NCI-H128 (cell line): ENCODE results near the gene PDE4B.

Experiments used
- DNase-seq: peaks from one replicate; lab custom pipeline; 2025; ENCODE audit not compliant: unreplicated experiment; lab: John Stamatoyannopoulos, UW

The PDE4B gene

GRCh38 chr1:66175098-66175497 lies 382.4 kb downstream of the PDE4B start:
- DNase-seq = no peak

- DNase-seq = no peak
Measured at GRCh38 chr1:66175581-66175980, 382.9 kb downstream of the PDE4B start.

GRCh38 chr1:66176012-66176715 lies 383.5 kb downstream of the PDE4B start:
- no peak for DNase-seq

GRCh38 chr1:66176832-66177231 lies 384.1 kb downstream of the PDE4B start:
- no peak for DNase-seq

- no peak for DNase-seq
Measured at GRCh38 chr1:66177510-66177909, 384.8 kb downstream of the PDE4B start.

- DNase-seq = no peak
Measured at GRCh38 chr1:66182026-66182425, 389.3 kb downstream of the PDE4B start.

GRCh38 chr1:66182551-66183178 lies 390.0 kb downstream of the PDE4B start:
- DNase-seq = no peak

- DNase-seq = no peak
Measured at GRCh38 chr1:66183400-66183799, 390.7 kb downstream of the PDE4B start.

- no peak for DNase-seq
Measured at GRCh38 chr1:66197120-66197519, 404.4 kb downstream of the PDE4B start.

GRCh38 chr1:66197785-66198184 lies 405.1 kb downstream of the PDE4B start:
- no peak for DNase-seq

GRCh38 chr1:66206563-66207144 lies 414.0 kb downstream of the PDE4B start:
- DNase-seq = no peak

- DNase-seq = no peak
Measured at GRCh38 chr1:66207484-66207883, 414.8 kb downstream of the PDE4B start.

GRCh38 chr1:66208632-66209031 lies 415.9 kb downstream of the PDE4B start:
- no peak for DNase-seq

GRCh38 chr1:66210635-66211244 lies 418.0 kb downstream of the PDE4B start:
- no peak for DNase-seq

- no peak for DNase-seq
Measured at GRCh38 chr1:66211521-66211920, 418.8 kb downstream of the PDE4B start.

GRCh38 chr1:66213491-66213890 lies 420.8 kb downstream of the PDE4B start:
- no peak for DNase-seq

GRCh38 chr1:66214901-66215300 lies 422.2 kb downstream of the PDE4B start:
- DNase-seq = no peak

GRCh38 chr1:66217021-66217420 lies 424.3 kb downstream of the PDE4B start:
- DNase-seq = no peak

GRCh38 chr1:66217561-66217960 lies 424.9 kb downstream of the PDE4B start:
- no peak for DNase-seq

GRCh38 chr1:66220477-66220876 lies 427.8 kb downstream of the PDE4B start:
- DNase-seq = no peak

- no peak for DNase-seq
Measured at GRCh38 chr1:66223681-66224080, 431.0 kb downstream of the PDE4B start.

- no peak for DNase-seq
Measured at GRCh38 chr1:66226985-66227384, 434.3 kb downstream of the PDE4B start.
